NCI-H2107 (cell line): ENCODE measurements around the gene NRP2.

Experiments used
- DNase-seq: peaks from one replicate; lab custom pipeline; 2025; lab: John Stamatoyannopoulos, UW

The NRP2 gene

GRCh38 chr2:205773989-205774388, 91.7 kb downstream of the NRP2 start:
- no peak for DNase-seq

GRCh38 chr2:205775097-205775877, 93.0 kb downstream of the NRP2 start:
- DNase-seq: no peak

DNA sequence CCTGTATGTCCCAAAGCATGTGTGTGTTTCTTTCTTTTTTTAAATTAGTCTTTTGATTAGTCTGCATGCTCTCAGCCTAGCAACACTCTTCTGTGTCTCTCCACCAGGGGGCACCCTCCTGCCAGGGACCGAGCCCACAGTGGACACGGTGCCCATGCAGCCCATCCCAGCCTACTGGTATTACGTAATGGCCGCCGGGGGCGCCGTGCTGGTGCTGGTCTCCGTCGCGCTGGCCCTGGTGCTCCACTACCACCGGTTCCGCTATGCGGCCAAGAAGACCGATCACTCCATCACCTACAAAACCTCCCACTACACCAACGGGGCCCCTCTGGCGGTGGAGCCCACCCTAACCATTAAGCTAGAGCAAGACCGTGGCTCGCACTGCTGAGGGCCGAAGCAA, 93.8 kb downstream of the NRP2 start:
- DNase-seq: no peak

DNA sequence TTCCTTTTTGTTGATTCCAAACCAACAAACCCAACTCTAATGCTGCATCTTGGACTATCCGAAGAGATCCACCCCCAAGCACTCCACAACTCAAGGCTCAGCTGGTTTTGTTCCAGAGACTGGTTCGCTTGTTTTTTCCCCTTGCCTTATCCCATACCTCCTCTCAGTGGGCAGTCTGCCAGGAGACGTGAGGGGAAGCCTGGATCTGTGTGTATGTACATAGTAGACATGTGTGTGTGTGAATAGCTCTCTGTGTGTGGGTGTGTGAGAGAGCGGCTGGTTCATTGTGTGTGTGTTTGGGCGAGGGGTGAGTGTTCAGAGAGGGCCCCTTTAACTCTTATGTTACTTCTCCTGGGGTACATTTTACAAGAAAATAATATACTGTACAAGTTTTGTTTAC, 94.4 kb downstream of the NRP2 start:
- no peak for DNase-seq

DNA sequence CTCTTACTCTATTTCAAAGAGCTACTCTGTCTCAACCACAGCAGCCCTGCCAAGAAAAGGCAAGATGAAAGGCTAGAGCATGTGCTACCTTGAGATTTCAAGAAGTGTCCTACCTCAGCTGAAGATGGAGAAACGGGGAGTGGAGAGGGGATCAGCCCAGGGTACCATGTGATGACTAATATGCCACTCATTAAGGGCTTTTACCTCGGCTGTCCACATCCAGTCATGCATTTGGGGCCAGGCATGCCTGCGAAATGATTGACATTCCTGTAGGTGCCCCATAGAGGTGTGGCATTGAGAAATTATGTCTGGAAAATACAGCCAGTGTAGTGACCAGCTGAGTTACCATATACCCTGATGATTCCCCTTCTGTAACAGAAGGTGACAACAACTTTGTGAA, 96.1 kb downstream of the NRP2 start:
- no peak for DNase-seq

DNA sequence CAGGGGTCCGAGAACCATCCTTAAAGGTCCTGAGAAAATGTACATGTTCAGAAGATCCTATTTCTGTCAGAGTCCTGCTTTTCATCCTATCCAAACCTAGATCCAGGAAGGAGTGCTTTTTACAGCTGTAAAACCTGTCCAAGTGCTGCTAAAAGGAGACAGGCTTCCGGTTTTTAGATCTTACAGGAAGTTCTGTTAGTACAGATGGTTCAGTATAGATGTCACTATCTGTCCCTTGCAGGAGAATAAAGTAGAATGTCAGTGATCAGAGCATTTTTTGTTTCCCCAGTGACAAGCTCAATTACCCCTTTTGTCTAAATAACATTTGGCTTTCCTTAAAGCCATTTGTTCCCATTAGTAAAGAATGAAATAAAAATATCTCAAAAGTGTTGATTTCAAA, 98.3 kb downstream of the NRP2 start:
- no peak for DNase-seq

DNA sequence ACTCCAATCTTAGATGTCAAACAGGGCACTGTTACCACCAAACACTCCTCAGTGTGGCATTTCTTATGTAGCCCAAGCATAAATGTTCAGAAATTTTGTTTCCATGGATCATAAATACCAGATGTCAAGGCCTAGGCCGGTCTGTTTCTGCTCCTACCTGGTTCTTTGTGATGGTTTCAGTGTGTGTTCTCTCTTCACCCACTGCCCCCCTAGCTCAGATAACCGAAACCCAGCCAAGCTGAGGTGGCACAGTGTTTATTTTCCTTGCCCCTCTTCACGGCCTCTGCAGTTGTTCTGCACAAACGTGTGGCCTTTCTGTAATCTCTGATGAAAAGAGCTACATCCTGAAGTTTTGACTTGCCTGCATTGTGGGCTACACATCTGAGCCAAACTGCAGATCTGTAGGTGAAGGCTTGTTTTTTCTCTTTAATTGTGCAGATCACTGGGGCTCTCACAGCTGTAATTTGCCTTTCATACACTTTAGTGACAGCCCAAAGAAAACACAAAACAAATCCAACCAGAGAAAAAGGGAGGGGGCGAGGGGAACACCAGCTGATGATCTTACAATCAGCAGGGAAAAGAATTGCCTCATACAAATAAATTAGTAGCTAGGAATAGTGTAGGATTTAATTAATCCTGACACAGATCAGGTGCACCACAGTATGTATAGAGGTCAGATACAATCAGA, 99.1 kb downstream of the NRP2 start:
- DNase-seq: no peak

DNA sequence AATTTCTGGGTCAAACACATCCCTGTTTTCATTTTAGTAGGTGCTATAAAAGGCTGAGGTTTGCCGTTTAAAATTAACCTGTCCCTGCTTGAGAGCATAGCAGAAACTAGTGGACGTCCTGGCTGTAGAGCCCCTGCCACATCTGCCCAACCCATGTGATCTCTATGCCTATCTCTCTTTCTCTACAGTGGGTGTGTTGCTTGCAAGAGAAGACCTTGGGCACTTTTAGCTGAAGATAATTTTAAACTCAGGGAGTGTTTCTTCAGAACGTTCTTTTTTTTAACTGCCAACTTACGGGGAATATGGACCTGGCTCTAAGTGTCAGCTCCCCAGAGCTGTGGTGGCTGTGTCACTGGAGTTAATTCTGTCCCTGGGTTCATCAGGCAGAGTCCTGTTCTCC, 100.6 kb downstream of the NRP2 start:
- no peak for DNase-seq

DNA sequence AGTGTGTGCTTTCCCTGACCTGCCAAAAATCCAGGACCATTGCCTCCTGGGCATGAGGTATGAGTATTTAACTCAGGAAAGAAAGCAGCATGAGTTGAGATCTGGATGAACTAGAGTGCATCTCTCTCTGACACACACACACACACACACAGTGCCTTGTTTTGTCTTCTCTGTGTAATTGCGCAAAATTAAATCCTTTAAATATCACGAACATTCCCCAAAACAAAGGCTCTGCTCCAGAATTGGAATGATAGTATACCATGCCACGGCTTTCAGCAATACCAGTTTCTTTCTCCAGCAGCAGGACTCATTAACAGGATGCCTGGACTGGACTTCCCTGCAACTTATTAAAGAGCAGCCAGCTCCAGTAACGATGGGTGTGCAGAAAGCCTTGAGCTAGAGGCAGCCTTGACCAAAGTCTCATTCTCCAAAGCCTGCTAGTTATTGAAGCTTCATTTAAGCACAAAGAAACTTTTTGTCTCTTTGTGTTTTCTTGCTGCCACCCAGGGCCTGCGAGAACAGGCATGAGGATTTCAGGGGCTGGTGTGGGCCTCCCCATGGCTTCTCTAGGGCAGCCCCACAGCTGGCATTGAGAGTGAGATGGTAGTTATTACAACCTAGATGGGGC, 101.7 kb downstream of the NRP2 start:
- DNase-seq: no peak

DNA sequence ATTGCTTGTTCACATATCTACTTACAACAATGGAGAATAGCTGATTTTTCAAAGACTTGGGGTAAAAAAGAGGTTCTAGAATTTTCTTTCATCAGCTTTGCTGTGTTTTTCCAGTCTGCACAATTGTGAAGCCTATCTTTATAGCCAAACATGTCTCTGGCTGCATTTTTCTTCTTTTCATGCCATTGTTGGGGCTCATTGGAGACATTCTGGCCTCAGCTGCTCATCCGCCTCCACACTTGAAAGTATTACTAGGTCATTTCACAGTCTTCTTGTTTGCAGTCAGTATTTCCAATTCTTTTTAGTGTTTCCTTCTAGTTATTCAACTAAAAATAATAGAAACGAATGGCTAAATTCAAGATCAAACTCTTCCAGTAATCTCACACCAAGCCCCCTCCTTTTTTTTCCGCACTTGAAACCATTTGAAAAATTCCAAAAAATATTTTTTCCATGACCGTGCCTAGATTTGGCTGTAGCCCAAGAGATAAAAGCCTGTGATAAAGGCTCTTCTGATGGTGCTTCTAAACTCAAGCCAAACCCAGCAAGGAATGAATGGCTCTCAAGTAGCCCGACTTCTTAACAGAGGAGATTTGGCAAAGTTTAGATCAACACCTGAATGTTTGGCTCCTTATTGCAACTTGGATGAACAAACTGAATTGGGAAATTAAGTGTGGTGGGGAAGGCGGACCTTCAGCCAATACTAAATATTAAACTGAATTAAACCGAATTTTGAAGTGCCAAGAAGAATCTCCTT, 103.4 kb downstream of the NRP2 start:
- DNase-seq: no peak

GRCh38 chr2:205786976-205787375, 104.7 kb downstream of the NRP2 start:
- no peak for DNase-seq

- no peak for DNase-seq
Observed at GRCh38 chr2:205787761-205788160, 105.5 kb downstream of the NRP2 start.

DNA sequence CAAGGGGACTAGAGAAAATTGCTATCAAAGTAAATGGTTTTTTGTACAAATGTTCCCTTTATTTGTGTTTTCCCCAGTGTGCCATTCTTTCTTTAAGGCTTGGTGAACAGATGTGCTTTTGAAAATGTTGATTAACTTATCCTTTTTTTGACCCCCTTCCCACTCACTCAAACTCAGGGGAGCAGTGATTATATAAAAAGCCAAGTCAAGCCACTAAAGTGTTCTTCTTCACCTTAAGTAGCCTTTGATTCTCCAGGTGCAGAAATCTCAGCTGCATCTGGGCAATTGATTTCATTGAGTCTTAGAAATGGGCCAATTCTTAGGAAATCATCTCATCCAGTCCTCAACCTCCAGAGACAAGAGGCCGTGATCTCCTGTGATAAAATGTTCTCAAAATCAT, 107.6 kb downstream of the NRP2 start:
- no peak for DNase-seq

DNA sequence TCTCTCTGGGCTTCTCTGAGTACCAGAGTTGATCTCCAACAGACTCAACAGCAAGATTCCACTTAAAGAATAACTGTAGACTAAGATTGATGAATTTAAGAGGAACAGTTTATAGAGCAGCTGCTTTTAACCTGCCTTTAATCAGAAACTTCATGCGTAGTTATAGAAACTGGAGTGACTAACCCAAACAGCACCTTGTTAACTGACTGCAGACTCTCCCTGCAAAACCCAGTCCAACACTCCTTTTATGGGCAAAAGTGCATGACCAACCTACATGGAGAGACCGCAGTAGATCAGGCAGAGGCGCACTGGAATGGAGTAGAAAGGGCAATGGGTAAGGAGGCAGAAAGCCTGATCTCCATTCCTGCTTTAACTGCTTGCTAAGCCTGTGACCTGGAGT, 110.6 kb downstream of the NRP2 start:
- DNase-seq: no peak

- DNase-seq: no peak
Observed at GRCh38 chr2:205796805-205797313, 114.6 kb downstream of the NRP2 start.

- DNase-seq: no peak
Observed at GRCh38 chr2:205797866-205798265, 115.6 kb downstream of the NRP2 start.

- DNase-seq: no peak
Observed at GRCh38 chr2:205800224-205800623, 117.9 kb downstream of the NRP2 start.

DNA sequence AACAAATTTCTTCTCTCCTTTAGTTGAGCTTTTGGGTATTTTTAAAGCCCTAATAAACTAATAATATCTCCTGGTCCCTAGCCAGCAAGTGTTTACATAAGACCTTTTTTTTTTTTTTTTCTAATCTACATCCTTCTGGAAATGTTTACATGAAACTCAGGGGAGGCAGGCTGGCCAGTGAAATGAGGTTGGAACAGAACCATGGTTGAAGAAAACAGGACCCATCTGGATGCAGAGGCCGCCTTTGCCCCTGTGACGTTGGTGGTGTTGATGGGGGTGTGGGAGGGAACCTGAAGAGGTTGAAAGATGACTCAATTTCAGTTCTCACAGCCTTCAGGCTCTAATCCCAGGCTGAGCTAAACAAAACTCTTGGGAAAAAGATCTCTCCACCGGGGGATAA, 118.5 kb downstream of the NRP2 start:
- no peak for DNase-seq

- DNase-seq: peak; percentile 21
Observed at GRCh38 chr2:205802065-205802464, 119.8 kb downstream of the NRP2 start.

- DNase-seq: no peak
Observed at GRCh38 chr2:205802941-205803340, 120.6 kb downstream of the NRP2 start.

GRCh38 chr2:205803500-205803899, 121.2 kb downstream of the NRP2 start:
- DNase-seq: no peak

- DNase-seq: no peak
Observed at GRCh38 chr2:205805136-205805535, 122.8 kb downstream of the NRP2 start.
